HG02943 (cell line): ENCODE results near the gene XK.
A peak's percentile ranks its signal among the peaks of the same experiment; 100 is the strongest.

ENCODE experiments used
- ATAC-seq: cut with Tn5 transposase; IDR thresholded peaks from one replicate; pipeline ENCODE4 v1.9.1; 2021; ENCODE audit warnings: mild to moderate bottlenecking, low read depth, moderate library complexity; ENCODE audit not compliant: unreplicated experiment

XK gene

DNA sequence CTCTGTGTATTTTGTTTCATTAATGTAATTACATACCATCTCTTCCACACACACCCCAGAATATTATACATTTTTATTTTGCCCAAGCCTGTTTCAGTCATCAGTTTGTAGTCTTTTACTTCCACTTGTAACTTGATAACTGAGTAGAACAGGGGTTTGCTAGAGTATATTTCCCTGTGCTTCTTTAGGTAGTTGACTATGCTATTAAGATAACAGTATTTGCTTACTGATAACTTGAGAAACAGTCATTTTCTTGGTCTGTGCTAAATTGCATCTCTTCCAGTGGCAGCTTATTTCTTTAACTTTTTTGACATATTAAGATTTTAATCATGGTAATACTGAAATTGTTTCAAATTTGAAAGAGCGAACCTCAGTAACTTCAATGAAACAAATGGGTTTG lies 7.0 kb upstream of the XK start:
- no peak for ATAC-seq

DNA sequence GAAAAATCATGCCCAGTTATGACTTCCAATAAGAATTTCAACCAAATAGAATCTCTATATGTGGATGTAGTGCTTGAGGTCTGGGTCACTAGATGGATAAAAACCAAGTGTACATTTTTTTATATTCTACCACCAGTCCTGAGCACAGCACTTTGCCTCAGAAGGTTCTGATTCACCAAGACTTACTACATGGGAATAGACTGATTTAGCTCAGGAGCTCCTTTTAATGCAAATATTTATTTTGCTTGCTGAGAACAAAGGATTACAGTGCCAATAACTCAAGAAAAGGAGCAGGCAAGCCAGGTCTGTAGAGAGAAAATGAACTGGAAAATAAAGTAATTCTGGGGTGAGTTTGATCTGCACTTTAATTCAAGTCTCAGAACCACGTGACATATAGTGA lies 6.4 kb upstream of the XK start:
- ATAC-seq: no peak

DNA sequence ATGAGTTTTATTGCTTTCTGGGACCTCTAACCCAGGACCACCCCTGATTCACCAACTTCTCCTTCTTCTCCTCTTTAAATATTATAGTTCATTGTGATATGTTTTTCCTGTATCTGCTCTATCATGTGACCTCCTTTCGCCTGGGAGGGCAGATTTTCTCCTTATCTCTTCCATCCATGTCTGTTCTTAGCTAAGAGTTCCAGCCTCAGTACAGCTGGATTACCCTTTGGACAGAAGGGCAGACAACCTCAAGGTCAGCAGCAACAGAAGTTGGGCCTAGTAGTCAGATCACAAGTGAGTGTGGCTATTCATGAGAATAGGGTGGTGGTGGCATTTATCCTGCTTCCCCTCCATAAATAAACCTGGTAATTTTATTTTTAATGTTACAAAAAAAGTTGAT lies 5.7 kb upstream of the XK start:
- no peak for ATAC-seq

DNA sequence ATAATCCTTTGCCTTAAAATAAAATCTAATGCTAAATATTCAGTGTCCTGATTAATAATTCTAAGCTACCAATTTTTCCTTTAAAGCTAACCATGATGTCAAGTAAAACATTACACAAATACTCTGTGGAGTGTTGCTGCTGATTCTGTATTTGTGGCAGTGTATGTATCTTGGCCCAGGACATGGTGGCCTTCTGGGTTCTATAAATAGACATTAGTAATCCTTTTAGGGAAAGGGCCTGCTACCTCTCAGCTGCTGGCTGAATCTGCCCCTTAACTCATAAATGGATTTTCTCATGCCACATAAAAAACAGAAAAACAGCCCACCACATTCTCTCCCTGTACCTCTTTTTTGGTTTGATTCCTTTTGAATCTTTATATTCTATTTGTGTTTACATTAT lies 1.2 kb upstream of the XK start:
- no peak for ATAC-seq

GRCh38 chrX:37684973-37685372 lies 618 bp upstream of the XK start:
- ATAC-seq: no peak

GRCh38 chrX:37686369-37686995 lies 891 bp downstream of the XK start:
- ATAC-seq: no peak

- ATAC-seq: no peak
These were observed 1.4 kb downstream of the XK start for GRCh38 chrX:37686996-37687395.

- ATAC-seq: no peak
These were observed 4.5 kb downstream of the XK start for GRCh38 chrX:37690119-37690518.

DNA sequence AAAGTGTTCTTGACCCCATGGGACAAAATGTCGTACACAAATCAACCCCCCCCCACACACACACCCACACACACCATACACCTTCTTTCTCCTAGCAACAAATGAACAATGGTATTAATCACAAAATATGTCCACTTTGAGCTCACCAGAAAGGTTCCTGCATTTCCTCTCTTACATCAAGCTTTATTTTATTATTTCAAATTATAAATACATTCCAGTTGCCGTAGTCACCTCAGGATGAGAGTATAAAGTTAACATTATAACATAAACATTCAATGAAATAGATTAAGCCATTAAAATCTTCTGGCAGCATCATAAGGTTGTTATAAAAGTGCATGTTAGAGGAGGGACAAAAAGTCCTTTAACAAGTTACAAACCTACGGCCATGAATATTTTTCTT lies 7.3 kb downstream of the XK start:
- no peak for ATAC-seq

- ATAC-seq: no peak
These were observed 11.7 kb downstream of the XK start for GRCh38 chrX:37697169-37697760.

GRCh38 chrX:37701588-37701987 lies 16.0 kb downstream of the XK start:
- no peak for ATAC-seq

DNA sequence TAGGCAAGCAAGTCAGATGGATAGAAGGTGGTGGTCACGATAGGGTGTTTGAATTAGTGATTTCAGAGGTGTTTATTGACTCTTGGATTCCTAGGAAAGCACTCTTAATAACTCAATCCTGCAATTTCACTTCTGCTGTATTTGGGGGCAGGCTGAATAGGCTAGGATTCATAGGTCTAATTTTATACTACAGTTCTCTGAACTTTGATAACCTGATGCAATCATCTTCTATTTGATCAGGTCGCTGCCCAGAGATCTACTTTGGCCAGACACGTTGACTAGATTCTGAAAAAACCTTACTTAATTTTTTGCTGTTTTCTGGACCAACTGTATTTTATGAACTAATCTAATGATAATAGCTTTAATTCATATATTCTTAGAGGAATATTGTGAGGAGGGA lies 26.4 kb downstream of the XK start:
- no peak for ATAC-seq

DNA sequence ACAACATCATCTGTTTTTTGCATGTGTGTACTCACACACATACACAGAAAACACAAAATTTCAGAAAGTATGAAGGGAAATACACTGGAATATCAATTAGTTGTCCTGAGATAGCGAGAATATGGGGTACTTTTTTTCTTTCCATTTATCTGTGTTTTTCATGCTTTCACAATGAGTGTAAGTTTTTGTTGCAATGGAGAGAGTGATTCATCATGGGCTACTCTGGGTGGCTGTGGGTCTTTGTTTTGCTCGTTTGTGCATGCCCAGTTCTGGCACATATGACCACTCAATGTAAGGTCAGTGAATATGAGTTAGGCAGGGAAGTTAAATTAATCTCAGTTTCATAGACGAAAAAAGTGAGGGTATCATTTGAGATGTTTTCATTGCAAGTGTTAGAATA lies 26.9 kb downstream of the XK start:
- no peak for ATAC-seq

DNA sequence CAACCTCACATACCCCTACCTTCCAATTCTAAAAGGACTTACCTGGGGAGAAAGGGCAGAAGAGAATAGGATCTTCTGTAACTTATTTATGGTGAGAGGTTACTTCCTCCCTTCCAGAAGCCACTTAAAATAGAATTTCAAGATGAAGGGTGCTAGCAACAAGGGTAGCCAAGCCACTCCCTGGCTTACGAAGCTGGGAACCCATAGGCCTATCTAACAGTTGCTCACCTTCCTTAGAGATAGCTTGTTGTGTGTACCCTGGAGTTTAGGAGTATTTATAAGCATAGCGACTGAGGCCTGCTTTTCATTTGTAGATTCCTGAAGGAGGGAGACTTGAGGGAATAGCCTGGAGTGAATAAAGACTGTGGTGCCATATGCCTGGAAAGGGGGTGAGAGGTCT lies 28.9 kb downstream of the XK start:
- ATAC-seq: no peak

DNA sequence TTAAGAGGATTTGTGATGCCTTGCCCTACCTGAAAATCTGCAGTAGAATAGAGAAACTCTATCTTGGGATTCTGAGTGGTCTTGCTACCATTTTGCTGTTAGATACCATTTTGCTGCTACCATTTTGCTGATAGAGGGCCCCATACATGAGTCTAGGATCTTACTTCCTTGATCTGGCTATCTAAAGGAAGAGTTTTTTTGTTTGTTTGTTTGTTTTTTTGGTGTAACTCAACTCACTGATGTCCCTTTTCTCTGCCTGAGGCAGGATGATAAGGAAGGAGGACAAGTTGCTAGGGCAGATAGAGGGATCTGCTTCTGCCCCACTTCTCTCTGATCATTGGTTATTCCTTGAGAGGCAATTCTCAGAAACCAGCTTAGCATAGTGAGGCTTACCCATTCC lies 31.0 kb downstream of the XK start:
- ATAC-seq: no peak

DNA sequence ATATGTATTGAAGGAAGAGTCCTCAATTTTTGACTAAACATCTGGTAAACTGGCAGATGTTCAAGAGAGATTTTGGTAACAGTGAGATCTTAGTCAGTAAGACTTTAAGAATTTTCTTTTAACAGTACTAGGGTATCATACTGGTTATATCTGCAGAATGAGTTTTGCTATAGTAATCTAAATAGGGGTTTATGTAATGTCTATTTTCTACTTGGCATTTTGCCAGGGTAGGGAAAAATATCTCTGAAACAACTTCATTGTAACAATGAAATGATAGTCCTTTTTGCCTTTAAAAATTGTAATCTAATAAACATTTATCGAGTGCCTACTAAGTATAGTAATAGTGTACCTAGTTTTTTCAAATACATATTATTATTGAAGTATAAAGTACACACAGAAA lies 32.1 kb downstream of the XK start:
- no peak for ATAC-seq

GRCh38 chrX:37722595-37722994 lies 37.0 kb downstream of the XK start:
- no peak for ATAC-seq

DNA sequence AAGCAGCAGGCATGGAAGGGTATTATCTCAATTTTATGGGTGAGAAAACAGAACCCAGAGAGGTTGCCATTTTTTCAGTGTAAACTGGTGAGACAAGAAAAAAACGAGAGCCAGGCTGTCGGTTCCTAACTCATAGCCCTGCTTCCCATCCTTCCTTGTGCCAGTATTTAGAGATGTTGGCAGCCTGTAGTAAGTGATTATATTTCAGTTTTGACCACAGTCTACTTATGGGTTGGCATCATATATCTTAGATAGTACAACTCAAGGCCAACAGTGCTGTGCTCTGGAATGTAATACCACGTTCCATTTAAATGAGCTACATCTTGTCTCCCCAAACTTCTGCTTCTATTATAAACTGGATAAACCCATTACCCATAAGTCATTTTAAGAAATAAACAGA lies 40.8 kb downstream of the XK start:
- ATAC-seq: no peak

DNA sequence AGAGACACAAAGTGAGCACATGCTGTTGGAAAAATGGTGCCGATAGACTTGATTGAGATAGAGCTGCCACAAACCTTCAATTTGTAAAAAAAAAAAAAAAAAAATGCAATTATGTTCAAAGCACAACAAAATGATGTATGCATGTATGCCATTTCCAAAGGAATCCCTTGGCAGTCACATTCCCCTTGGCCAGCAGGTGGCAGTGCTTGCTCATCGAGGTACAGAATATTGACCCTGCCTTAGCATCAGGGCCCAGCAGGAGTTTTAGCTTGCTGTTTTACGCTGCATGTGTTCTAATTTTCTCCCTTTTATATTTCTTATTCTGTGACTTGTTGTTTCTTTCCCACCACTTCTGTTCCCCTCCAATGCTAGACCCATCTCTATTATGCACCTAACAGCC lies 59.8 kb downstream of the XK start:
- ATAC-seq: peak; percentile 63

DNA sequence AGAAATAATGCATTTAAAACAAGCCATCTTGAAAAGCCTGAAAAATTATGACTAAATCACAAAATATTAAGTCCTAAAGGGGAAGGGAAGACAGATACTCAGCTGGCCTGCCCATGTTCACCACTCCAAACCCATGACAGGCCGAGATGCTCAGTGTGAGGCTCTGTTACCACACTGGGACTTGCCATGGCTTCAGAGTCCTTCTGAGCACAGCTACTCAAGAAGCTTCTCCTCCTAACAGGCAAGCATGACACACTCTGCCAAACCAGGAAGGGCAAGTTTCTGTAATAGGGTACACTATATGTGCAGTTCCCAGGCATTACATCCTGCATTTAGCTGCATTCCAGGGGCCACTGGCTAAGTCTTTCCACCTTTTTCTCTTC lies 60.2 kb downstream of the XK start:
- ATAC-seq: peak; percentile 36

- peak; percentile 78 for ATAC-seq
These were observed 60.8 kb downstream of the XK start for GRCh38 chrX:37746218-37746941.

DNA sequence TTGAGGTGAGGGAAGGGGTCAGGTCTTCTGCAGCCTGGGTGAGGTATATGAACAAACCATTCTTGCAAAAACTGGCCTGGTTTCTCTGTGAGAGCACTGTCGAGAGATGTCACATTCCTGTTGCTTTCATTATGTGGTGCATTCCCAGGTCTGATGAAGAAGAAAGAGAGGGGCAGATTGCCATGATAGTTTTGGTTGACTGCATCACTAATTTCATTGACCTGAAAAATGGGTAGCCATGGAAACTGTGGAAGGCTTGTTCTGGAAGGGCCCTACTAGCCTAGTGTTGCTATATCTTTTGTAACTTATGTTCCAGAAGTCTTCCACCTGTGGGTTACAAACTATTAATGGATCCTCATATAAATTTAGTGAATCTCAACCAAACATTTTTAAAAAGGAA lies 61.4 kb downstream of the XK start:
- ATAC-seq: no peak
